Fibroblast of upper back skin (primary cell): Measurements from ENCODE around the gene PAPPA.

ENCODE experiments used
- DNase-seq: peaks from one replicate; pipeline ENCODE4 v3.0.0-alpha.2; 2013

PAPPA gene

GRCh38 chr9:116152390-116152789 is 1.2 kb upstream of the PAPPA start:
- peak; percentile 73 for DNase-seq

GRCh38 chr9:116152941-116153764 is 438 bp upstream of the PAPPA start:
- peak; percentile 91 for DNase-seq

- no peak for DNase-seq
Observed at GRCh38 chr9:116154334-116154975, 864 bp downstream of the PAPPA start.

- peak; percentile 68 for DNase-seq
Observed at GRCh38 chr9:116154976-116155697, 1.5 kb downstream of the PAPPA start.

- peak; percentile 74 for DNase-seq
Observed at GRCh38 chr9:116155698-116156039, 2.1 kb downstream of the PAPPA start.

- DNase-seq, result peak; percentile 81
Observed at GRCh38 chr9:116156621-116157314, 3.2 kb downstream of the PAPPA start.

- DNase-seq, result peak; percentile 63
Observed at GRCh38 chr9:116157436-116158138, 4.0 kb downstream of the PAPPA start.

- DNase-seq, result no peak
Observed at GRCh38 chr9:116160676-116161571, 7.3 kb downstream of the PAPPA start.

- no peak for DNase-seq
Observed at GRCh38 chr9:116162241-116162781, 8.7 kb downstream of the PAPPA start.

GRCh38 chr9:116163293-116164055 is 9.9 kb downstream of the PAPPA start:
- DNase-seq, result no peak

GRCh38 chr9:116165912-116166311 is 12.3 kb downstream of the PAPPA start:
- peak; percentile 39 for DNase-seq

- DNase-seq, result no peak
Observed at GRCh38 chr9:116166713-116167112, 13.1 kb downstream of the PAPPA start.

GRCh38 chr9:116168231-116168630 is 14.6 kb downstream of the PAPPA start:
- DNase-seq, result no peak

- DNase-seq, result no peak
Observed at GRCh38 chr9:116172216-116172615, 18.6 kb downstream of the PAPPA start.

GRCh38 chr9:116174347-116174746 is 20.8 kb downstream of the PAPPA start:
- DNase-seq, result no peak

- no peak for DNase-seq
Observed at GRCh38 chr9:116175614-116176013, 22.0 kb downstream of the PAPPA start.

- no peak for DNase-seq
Observed at GRCh38 chr9:116178481-116179211, 25.1 kb downstream of the PAPPA start.

- DNase-seq, result no peak
Observed at GRCh38 chr9:116179568-116179967, 26.0 kb downstream of the PAPPA start.

GRCh38 chr9:116181853-116182610 is 28.4 kb downstream of the PAPPA start:
- DNase-seq, result no peak
